ENCODE data around the gene C2CD3. TPM values are rescaled to one million over a fixed set of nuclear protein-coding genes. Genes with fewer than 3 reads are reported as not detected.
A peak's percentile ranks its signal among the peaks of the same experiment; 100 is the strongest.
"Not testable (repeated sequence)": the region's sequence is repeated elsewhere in the genome, so short reads cannot be mapped to it uniquely, and the experiment has no call there.

The C2CD3 gene
- total and polyA plus RNA-seq, 9 of the 15 experiments (the other 6 are each of a cell fraction or from before 2014, with no cell fraction given): 4.4 to 20.2 (median 15.4) TPM

GRCh38 chr11:74141241-74141695 lies 29.5 kb downstream of the C2CD3 start:
- no peaks in the 10 kb centered on the region for H3K9me1 ChIP-seq (ENCODE audit: control insufficient read depth, insufficient read depth, low read length)
- H3K27me3 ChIP-seq (ENCODE audit: control insufficient read depth in 2 of 2, insufficient read depth in 2 of 2, low read length in 2 of 2): no peaks in the 10 kb centered on the region
- ChIA-PET POLR2A (interaction anchor here (0.6 kb wide), 1 partner anchor 8 kb away, joined by 4 read pairs; no protein-coding TSS in a partner anchor), CTCF (ENCODE audit: low intra/inter-chr PET ratio) (no interaction called here)
- no peak overlapping the region for H3K4me2 ChIP-seq (ENCODE audit: insufficient read depth, low read length)
- ATAC-seq: peak; percentile 41; the same call in 2 of the 3 replicates
- H3K27ac ChIP-seq (ENCODE audit: extremely low read depth, low read depth, low read length): no peak overlapping the region
- in situ Hi-C loops (cut with MboI): no loop called here
- no peak for DNase-seq (ENCODE audit: extremely low read depth in 1 of 4, low spot score in 3 of 4)
- FAIRE-seq: no peak
- WGBS (ENCODE audit: insufficient coverage, low coverage, missing lambda C conversion rate): 85% methylated on average over 2 of the region's 2 CpGs
- H4K20me1 ChIP-seq (replicated peaks; ENCODE audit: control insufficient read depth, insufficient read depth, low read length): no peaks in the 10 kb centered on the region
- no peaks in the 10 kb centered on the region for H3K9me3 ChIP-seq (replicated peaks; ENCODE audit: control insufficient read depth, insufficient read depth, low read depth, low read length)
- H3K36me3 ChIP-seq (ENCODE audit: control insufficient read depth, insufficient read depth, low read length): peaks cover 22% of the 10 kb centered on the region; the same call in 2 of the 3 replicates
- H3K4me1 ChIP-seq (replicated peaks in 1 of 2; ENCODE audit: control insufficient read depth in 2 of 2, insufficient read depth in 2 of 2, low read length in 2 of 2): peaks cover 0 to 17% of the 10 kb centered on the region in 2 experiments; a peak in 2 of 5 replicates
- intact Hi-C loops (cut with micrococcal nuclease): no loop called here
- TF ChIP-seq PBX2 (CRISPR knock-in tag; IDR thresholded peaks at IDR 0.05; ENCODE audit: low read depth) (no peak), PBX2 (tag; conservative IDR thresholded peaks at IDR 0.05; ENCODE audit: low read depth) (no peak), SAP30 (IDR thresholded peaks at IDR 0.05; ENCODE audit: borderline replicate concordance, insufficient read depth, low read depth, low read length, poor library complexity, severe bottlenecking) (no peak), TEAD4 (IDR thresholded peaks at IDR 0.05; ENCODE audit: low read length) (no peak), TEAD4 (CRISPR knock-in tag; IDR thresholded peaks at IDR 0.05; ENCODE audit: borderline replicate concordance) (no peak), TEAD2 (tag; IDR thresholded peaks at IDR 0.05) (no peak)
- H3K79me2 ChIP-seq (ENCODE audit: control insufficient read depth, insufficient read depth, low read length): no peaks in the 10 kb centered on the region
- H3K4me3 ChIP-seq: no peak overlapping the region
- H2AFZ ChIP-seq (ENCODE audit: low read depth, low read length): no peak overlapping the region
- no peak overlapping the region for H3K9ac ChIP-seq (ENCODE audit: insufficient read depth in 1 of 2, low read depth in 2 of 2, low read length in 2 of 2)
- no TSS peak for BruUV-seq (replicated peaks)

GRCh38 chr11:74139919-74140431 lies 30.8 kb downstream of the C2CD3 start:
- CTCF ChIA-PET (ENCODE audit: low intra/inter-chr PET ratio); BruUV-seq (replicated peaks); H3K9ac ChIP-seq (ENCODE audit: insufficient read depth in 1 of 2, low read depth in 2 of 2, low read length in 2 of 2); FAIRE-seq; DNase-seq (ENCODE audit: extremely low read depth in 1 of 4, low spot score in 3 of 4); H3K4me2 ChIP-seq (ENCODE audit: insufficient read depth, low read length); ATAC-seq; H3K79me2 ChIP-seq (ENCODE audit: control insufficient read depth, insufficient read depth, low read length); H2AFZ ChIP-seq (ENCODE audit: low read depth, low read length); H3K9me1 ChIP-seq (ENCODE audit: control insufficient read depth, insufficient read depth, low read length); H3K27ac ChIP-seq (ENCODE audit: extremely low read depth, low read depth, low read length); H3K27me3 ChIP-seq (ENCODE audit: control insufficient read depth in 2 of 2, insufficient read depth in 2 of 2, low read length in 2 of 2); in situ Hi-C loops (cut with MboI); H4K20me1 ChIP-seq (replicated peaks; ENCODE audit: control insufficient read depth, insufficient read depth, low read length); H3K4me3 ChIP-seq; intact Hi-C loops (cut with micrococcal nuclease); H3K9me3 ChIP-seq (replicated peaks; ENCODE audit: control insufficient read depth, insufficient read depth, low read depth, low read length): not testable (repeated sequence)
- 95% methylated on average over 1 of the region's 1 CpG for WGBS (ENCODE audit: insufficient coverage, low coverage, missing lambda C conversion rate)
- POLR2A ChIA-PET: interaction anchor here (0.6 kb wide), 1 partner anchor 276 kb away, joined by 3 read pairs; no protein-coding TSS in a partner anchor
- H3K4me1 ChIP-seq (replicated peaks in 1 of 2; ENCODE audit: control insufficient read depth in 2 of 2, insufficient read depth in 2 of 2, low read length in 2 of 2): peaks cover 0 to 21% of the 10 kb centered on the region in 2 experiments; a peak in 2 of 5 replicates
- H3K36me3 ChIP-seq (ENCODE audit: control insufficient read depth, insufficient read depth, low read length): peaks cover 25% of the 10 kb centered on the region; the same call in 2 of the 3 replicates
